Body of pancreas (tissue), 4 donors: ENCODE results near the gene RPS6KA2. TPM values are rescaled to one million over a fixed set of nuclear protein-coding genes. Genes with fewer than 3 reads are reported as not detected.

Experiments
- ATAC-seq: fragments of 150-250 bp; one replicate; pipeline ENCODE4 v1.9.1; 2016
- DNase-seq, 4 donors: peaks; one replicate each; pipeline ENCODE4 v3.0.0-alpha.2; 2019
- H3K27ac ChIP-seq, 4 donors: fragments of 200-600 bp; sonication (generic); 1 replicate in 3 of 4; 2 replicates in 1 of 4; pipeline versions ENCODE4 v1.5.1 to v1.6.1; 2016 to 2019; ENCODE audit warnings: mild to moderate bottlenecking in 1 of 4, mixed read lengths in 1 of 4, moderate library complexity in 1 of 4
- H3K27me3 ChIP-seq, 2 donors: fragments of 200-600 bp; sonication (generic); one replicate each; pipeline ENCODE4 v1.6.0; 2016; ENCODE audit warnings: mild to moderate bottlenecking in 1 of 2
- H3K36me3 ChIP-seq, 2 donors: fragments of 200-600 bp; sonication (generic); replicated peaks in 1 of 2; 2 replicates each; pipeline ENCODE4 v1.5.1; 2016; ENCODE audit warnings: low read depth in 2 of 2; ENCODE audit not compliant: insufficient read depth in 1 of 2
- H3K4me1 ChIP-seq: fragments of 200-600 bp; sonication (generic); one replicate; pipeline ENCODE4 v1.6.0; 2016
- H3K4me3 ChIP-seq, 2 donors: fragments of 200-600 bp; sonication (generic); 1 replicate in 1 of 2; 2 replicates in 1 of 2; pipeline ENCODE4 v1.5.1; 2016 to 2019
- H3K9me3 ChIP-seq, 3 donors: fragments of 200-600 bp; sonication (generic); 1 replicate in 2 of 3; 2 replicates in 1 of 3; pipeline ENCODE4 v1.5.1; 2016
- CTCF ChIP-seq, 7 experiments: fragments of 450-650 bp in 4 of 7; fragments of 200-600 bp in 3 of 7; sonication (generic) in 3 of 7; IDR thresholded peaks; one replicate each; pipeline ENCODE4 v1.5.1; 2016 to 2019; ENCODE audit warnings: antibody characterized with exemption in 7 of 7
- POLR2A ChIP-seq, 3 donors: fragments of 450-650 bp; IDR thresholded peaks; one replicate each; pipeline ENCODE4 v1.6.1; 2016; ENCODE audit warnings: antibody characterized with exemption in 3 of 3, mild to moderate bottlenecking in 2 of 3
- WGBS, 2 donors: methylation state at CpG; one replicate each; pipeline ENCODE4 v1.1.5; 2017; 5-methylcytosine and 5-hydroxymethylcytosine counted together
- intact Hi-C: fragments of 100-400 bp; cut with DNase I; formaldehyde crosslinking; loops from one replicate; pipeline ENCODE4 v1.15.1; 2023
- total RNA-seq, 2 donors: library from RNA; depleted of rRNA; stranded (reverse); fragments of >200 nt; gene quantifications; one replicate each; pipeline ENCODE4 v1.1.0, GENCODE V29; 2016

Gene RPS6KA2
- total RNA-seq, 2 donors from 2014 or later = 24.4 to 53.7 TPM

- no peaks in the 10 kb centered on the region for H3K9me3 ChIP-seq
- ATAC-seq (no peak), DNase-seq (peak in 1 of 4 donors; percentile 1)
- H3K27me3 ChIP-seq = no peaks in the 10 kb centered on the region
- H3K4me1 ChIP-seq = no peaks in the 10 kb centered on the region
- no peak overlapping the region for H3K4me3 ChIP-seq
- peak overlapping the region in 1 of 4 donors; percentile 23 for H3K27ac ChIP-seq
- 90 to 92% methylated on average over 10 to 11 of the region's 13 CpGs for WGBS, 2 donors
- H3K36me3 ChIP-seq = peaks cover 0 to 13% of the 10 kb centered on the region in 2 donors
- intact Hi-C loops = no loop called here
- no peak for TF ChIP-seq POLR2A (IDR thresholded peaks at IDR 0.05)
- TF ChIP-seq CTCF (IDR thresholded peaks at IDR 0.05) = no peak
Observed at GRCh38 chr6:166488701-166489100, 138.3 kb downstream of the RPS6KA2 start.

- ATAC-seq (no peak), DNase-seq (peak in 2 of 4 donors; percentile 31 to 57)
- Histone ChIP-seq H3K36me3 (peaks cover 0 to 13% of the 10 kb centered on the region in 2 donors), H3K4me3 (no peak overlapping the region), H3K27ac (peak overlapping the region in 1 of 4 donors; percentile 23), H3K27me3 (no peaks in the 10 kb centered on the region), H3K9me3 (no peaks in the 10 kb centered on the region), H3K4me1 (no peaks in the 10 kb centered on the region)
- intact Hi-C loops = no loop called here
- TF ChIP-seq CTCF (IDR thresholded peaks at IDR 0.05) = no peak
- 60 to 83% methylated on average over 15 of the region's 15 CpGs for WGBS, 2 donors
Observed at GRCh38 chr6:166488076-166488685, 138.9 kb downstream of the RPS6KA2 start.

- H3K36me3 ChIP-seq = peaks cover 0 to 13% of the 10 kb centered on the region in 2 donors
- no peak overlapping the region for H3K27ac ChIP-seq
- TF ChIP-seq POLR2A (IDR thresholded peaks at IDR 0.05) (no peak), CTCF (IDR thresholded peaks at IDR 0.05) (no peak)
- no peaks in the 10 kb centered on the region for H3K4me1 ChIP-seq
- no peaks in the 10 kb centered on the region for H3K9me3 ChIP-seq
- H3K4me3 ChIP-seq = no peak overlapping the region
- no peaks in the 10 kb centered on the region for H3K27me3 ChIP-seq
- 93 to 95% methylated on average over 9 to 11 of the region's 11 CpGs for WGBS, 2 donors
- intact Hi-C loops = no loop called here
- no peak for ATAC-seq
- DNase-seq = peak in 1 of 4 donors; percentile 1
Observed at GRCh38 chr6:166487148-166487547, 139.9 kb downstream of the RPS6KA2 start.

GRCh38 chr6:166486536-166486880 is 140.5 kb downstream of the RPS6KA2 start:
- H3K4me1 ChIP-seq = no peaks in the 10 kb centered on the region
- TF ChIP-seq CTCF (IDR thresholded peaks at IDR 0.05) (no peak), POLR2A (IDR thresholded peaks at IDR 0.05) (no peak)
- H3K27ac ChIP-seq = no peak overlapping the region
- H3K36me3 ChIP-seq = peaks cover 0 to 13% of the 10 kb centered on the region in 2 donors
- 91 to 94% methylated on average over 8 to 9 of the region's 9 CpGs for WGBS, 2 donors
- H3K9me3 ChIP-seq = no peaks in the 10 kb centered on the region
- intact Hi-C loops = no loop called here
- H3K27me3 ChIP-seq = no peaks in the 10 kb centered on the region
- ATAC-seq = no peak
- no peak overlapping the region for H3K4me3 ChIP-seq
- peak in 1 of 4 donors; percentile 2 for DNase-seq
